ENCODE measurements around the gene TRAK1.

The TRAK1 gene

DNA sequence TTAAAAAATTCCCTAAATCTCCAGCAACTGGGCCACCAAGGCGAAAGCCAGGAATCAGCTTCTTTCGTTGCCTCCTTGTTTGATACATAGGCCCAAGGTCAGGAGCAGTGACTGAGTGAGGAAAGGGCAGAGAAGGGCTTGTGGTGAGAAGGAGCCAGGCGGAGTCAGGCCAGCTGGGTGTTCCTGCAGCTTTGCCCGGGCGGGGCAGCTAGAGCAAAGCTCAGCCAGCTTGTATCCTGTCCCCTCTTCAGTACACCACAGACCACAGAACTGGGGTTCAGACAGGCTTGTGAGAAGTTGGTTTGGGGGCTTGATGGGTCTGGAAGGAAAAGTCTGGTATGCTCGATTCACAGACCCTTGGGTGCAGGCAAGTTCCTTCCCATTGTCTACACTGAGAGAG, 122.3 kb downstream of the TRAK1 start:
- DNase-seq (ENCODE audit: low read depth) = no peak

DNA sequence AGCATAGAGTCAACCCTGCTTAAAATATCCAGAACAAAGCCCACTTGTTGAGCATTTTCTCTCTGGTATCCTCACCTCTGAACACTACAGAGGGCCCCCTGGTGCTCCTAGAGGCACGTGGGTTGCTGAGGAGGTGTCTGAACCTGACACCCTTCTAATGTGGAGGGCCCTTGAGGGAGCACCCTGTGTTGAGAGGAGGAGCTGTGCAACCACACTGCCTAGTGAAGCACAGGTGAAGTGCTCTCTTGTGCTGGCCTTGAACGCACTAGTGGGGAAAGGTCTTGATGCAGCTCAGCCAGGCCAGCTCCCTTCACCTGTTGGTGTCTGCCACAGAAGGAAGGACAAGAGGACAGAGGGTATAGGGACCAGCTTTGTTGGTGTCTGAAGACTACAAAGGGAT, 122.9 kb downstream of the TRAK1 start:
- DNase-seq (ENCODE audit: low read depth) = no peak

DNA sequence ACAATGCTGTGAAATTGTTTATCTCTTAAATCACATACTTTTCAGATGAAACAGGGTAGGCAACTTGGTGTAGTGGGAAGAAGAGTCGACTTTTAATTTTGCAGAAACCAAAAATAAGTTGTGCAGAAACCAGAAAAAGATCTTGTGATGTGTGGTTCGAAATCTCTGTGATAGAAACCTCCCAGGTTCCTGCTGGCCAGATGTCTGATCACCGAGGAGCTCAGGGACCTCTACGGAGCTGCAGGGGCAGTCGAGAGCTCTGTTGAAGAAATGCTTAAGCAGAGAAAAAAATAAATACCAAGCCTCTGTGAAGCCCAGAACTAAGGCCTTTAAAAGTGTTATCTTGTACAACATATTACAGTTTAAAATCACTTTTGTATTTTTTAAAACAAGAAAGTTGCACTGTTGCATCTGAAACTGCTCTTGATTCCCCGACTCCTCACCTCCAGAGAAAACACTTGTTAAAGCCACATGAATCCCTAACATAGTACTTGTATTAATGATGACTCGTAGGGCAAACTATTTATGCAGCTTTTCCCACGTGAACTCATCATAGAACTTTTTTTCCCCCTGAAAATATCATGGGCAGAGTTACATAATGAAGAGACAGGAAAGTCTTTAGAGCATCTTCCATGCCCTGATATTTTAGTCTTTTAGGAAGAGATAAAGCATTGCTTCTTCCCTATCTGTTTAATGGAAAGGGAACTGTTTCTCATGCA, 123.6 kb downstream of the TRAK1 start:
- no peak for DNase-seq (ENCODE audit: low read depth)

DNA sequence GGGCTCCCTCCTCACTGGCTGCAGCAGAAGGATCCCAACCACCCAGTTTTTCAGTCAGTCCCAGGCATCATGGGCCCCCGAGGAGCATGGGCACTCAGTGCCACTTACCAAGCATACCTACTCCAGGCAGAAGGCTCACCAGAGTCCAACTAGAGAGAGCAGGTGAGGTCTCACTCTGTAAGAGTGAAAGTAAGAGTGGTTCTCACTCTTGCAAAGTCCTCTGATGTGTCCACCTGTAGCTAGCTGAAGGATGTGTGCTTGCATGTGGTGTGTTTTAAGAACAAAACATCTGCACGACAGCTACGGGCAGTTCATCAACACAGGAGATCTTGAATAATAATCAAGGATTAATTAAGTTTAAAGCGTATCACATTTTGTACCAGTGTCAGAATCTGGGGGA, 125.1 kb downstream of the TRAK1 start:
- DNase-seq (ENCODE audit: low read depth) = no peak

DNA sequence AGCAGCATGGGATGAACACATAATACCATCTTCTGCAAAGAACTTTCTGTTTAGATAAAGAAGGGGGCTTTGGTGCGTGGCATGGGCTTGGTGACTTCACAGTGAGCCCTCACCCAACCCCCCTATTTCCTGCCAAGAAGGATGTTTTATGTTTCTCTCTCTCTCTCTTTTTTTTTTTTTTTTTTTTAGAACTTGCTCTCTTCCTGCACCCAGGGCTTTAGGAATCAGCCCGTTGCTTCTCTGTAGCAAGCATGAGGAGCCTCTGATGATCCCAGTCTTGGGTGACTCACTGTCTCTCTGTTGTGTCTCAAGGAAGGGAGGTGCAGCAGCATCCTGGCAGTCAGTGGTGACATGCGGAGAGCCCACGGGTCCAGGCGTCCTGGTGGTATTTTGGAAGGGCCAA, 125.8 kb downstream of the TRAK1 start:
- DNase-seq (ENCODE audit: low read depth) = no peak

DNA sequence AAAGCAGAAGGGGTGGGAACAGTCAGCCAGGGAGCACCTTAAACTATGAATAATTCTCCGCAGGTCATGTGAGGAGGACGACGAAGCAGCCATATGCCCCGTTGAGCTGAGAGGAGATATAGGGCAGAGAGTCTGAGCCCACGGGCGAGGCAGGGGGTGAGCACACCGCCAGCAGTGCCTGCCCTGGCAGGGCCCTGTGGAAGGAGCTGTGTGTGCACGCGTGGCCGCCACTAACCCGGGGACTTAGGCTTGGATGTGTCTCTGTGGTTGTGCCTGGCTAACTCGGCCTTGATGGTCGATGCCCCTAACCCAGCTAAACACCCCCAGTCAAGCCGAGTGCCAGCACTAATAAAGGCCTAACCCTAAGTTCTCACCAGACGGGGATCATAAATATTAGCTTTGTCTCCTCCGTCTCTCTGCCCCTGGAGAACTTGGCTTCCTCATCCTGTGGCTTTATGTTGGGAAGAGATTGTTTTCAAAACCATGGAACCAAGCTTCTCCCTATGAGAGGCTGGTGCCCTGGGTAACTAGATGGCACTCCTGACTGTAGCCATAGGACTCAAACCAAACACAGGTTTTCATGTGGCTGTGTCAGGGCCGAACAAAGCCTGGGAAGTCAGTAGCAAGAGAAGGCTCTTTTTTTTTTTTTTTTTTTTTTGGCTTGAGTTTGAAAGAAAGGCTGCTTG, 129.4 kb downstream of the TRAK1 start:
- DNase-seq (ENCODE audit: low read depth) = no peak

DNA sequence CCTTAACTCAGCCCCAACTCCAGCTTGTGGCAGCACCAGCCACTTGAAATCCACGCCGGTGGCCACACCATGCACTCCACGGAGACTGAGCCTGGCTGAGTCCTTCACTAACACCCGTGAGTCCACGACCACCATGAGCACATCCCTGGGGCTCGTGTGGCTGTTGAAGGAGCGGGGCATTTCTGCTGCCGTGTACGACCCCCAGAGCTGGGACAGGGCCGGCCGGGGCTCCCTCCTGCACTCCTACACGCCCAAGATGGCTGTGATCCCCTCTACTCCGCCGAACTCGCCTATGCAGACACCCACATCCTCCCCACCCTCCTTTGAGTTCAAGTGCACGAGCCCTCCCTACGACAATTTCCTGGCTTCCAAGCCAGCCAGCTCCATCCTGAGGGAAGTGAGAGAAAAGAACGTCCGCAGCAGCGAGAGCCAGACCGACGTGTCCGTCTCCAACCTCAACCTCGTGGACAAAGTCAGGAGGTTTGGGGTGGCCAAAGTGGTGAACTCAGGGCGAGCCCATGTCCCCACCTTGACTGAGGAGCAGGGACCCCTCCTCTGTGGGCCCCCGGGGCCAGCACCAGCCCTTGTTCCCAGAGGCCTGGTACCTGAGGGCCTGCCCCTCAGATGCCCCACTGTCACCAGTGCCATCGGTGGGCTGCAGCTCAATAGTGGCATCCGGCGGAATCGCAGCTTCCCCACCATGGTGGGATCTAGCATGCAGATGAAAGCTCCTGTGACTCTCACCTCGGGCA, 132.0 kb downstream of the TRAK1 start:
- no peak for DNase-seq (ENCODE audit: low read depth)

DNA sequence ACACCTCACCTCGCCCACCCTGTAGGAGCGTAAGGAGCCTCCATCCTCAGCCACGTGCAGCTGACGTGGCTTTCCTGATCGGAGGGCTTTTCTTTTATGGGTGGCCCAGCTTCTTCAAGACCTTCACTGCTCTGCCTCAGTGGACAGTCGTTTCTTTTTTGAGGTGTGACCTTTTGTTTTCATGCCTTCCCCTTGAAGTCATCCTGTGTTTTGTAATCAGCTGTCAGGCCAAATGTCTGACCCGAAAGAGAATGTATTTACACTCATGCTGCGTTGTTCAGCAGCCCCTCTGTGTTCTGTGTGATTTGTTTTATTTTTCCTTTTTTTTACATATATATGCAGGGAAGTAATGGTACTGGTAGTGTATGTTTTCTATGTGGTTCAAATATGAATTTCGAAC, 133.0 kb downstream of the TRAK1 start:
- DNase-seq (ENCODE audit: low read depth) = no peak

DNA sequence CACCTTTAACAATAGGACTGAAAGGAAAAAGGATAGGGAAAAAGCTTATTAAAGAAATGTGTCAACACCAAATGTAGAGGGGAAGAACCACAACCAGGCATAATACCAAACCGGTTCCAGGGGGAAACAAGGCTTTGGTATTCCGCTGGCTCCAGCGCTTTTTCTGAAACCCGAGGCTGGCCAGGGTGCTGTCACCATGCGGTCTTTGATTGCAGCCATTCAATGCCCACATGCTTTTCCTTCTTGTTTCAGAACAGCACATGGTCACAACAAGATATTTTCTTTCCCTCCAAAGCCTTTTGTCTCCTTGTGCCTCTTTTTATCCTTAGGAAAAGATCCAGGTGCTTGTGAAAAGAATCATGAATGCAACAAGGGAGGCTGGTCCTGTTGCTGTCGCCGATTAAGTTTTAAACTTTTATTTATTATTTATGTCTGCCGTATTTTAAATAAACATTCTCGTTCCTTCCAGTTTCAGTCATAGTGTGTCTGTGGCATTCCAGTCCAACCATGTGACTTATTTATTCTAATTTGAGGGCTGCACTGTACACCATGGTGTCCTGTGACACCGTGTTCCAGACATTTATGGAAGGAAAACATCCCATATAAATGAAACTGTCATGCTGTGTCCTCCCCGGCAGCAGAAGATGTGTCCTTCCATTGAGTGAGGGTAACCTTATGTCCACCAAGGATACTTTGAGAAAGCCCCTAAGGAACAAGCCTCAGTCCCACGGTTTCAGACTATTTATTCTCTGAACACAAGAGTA, 133.7 kb downstream of the TRAK1 start:
- no peak for DNase-seq (ENCODE audit: low read depth)

DNA sequence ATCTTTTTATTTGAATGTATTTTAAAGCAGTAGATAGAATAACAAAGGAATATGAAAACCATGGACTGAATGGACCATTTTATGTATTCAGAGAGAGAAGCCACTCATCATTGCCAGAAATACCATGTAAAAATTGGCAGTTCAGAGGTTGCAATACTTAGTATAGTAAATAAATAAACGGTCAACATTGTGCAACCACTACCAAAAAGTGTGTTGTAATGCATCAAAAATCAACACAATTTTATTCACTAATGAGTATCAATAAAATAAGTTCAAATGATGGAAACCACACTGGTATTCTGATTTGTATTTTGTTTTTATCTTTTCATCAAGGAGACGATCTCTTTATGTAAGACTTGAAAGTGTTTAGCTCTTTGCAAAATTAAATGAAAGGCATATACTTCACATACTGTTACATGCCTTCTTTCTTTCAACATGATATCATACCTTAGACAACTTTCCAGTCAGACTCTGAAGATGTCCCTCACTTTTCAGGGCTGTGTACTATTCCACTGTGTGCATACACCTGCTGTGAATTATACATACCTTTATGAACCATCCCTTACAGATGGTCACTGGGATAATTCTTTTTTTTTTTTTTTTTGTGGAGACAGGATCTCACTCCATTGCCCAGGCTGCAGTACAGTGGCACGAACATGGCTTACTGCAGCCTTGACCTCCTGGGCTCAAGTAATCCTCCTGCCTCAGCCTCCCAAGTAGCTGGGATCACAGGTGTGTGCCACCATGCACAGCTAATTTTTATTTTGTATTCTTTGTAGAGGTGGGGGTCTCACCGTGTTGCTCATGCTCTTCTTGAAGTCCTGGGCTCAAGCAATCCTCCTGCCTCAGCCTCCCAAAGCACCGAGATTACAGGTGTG, 134.6 kb downstream of the TRAK1 start:
- DNase-seq (ENCODE audit: low read depth) = no peak

DNA sequence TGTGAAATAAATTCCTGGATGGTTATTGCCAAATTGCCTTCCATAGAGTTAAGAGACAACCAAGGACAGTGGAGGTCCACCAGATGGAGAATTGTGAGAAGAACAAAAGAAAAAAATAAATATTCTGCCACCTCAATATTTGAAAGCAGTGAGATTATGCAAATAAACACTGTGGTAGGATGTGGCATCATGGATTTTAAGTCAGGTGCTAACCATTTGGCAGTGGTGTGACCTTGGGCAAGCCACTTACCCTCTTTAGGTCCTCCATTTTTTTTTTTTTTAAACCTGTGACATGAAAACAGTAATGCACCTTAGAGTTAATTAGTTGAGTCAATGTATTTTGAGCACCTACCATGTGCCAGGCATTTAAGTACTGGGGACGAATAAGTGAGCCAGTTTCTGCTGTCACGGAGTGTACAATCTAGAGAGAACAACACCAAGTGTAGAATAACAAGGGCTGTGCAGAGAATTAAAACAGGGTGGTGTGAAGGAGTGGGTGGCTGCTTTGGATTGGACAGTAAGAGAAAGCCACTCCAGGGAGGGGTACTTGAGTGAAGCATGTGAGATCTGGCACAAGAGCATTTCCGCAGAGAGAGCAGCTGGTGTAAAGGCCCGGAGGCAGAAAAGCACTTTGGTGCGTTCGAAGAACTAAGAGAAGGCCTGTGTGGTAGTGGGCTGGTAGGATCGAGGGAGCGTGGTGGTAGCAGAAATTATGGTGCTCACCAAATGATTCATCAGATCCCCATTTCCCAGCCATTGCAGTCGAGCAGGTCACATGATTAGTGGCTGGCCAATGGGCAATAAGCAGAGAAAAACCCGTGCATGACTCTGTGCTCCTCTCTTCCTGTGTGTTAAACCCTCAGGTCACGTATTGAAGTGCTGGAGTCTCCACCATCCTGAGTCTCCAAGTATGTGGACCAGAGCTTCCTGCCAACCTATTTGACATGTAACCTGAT, 135.6 kb downstream of the TRAK1 start:
- DNase-seq (ENCODE audit: low read depth) = no peak

DNA sequence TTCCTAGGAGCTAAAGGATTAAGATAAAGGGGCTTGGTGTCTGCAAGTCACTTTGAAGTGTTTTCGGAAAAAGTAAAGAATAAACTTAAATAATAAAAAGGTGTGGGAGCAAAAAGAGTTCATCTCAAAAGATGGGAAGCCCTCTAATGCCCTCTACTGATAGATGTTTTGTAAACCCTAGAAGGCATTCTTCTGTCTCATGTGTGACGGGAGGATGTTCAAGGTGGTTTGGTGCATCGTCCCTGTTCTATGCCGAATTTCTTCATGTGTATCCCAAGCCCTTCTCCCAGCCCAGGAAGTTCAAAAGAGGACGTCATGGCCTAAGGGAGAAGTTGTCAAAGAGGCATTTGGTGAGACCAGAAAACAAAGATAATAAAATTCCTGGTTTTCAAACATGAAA, 137.6 kb downstream of the TRAK1 start:
- DNase-seq (ENCODE audit: low read depth) = no peak

DNA sequence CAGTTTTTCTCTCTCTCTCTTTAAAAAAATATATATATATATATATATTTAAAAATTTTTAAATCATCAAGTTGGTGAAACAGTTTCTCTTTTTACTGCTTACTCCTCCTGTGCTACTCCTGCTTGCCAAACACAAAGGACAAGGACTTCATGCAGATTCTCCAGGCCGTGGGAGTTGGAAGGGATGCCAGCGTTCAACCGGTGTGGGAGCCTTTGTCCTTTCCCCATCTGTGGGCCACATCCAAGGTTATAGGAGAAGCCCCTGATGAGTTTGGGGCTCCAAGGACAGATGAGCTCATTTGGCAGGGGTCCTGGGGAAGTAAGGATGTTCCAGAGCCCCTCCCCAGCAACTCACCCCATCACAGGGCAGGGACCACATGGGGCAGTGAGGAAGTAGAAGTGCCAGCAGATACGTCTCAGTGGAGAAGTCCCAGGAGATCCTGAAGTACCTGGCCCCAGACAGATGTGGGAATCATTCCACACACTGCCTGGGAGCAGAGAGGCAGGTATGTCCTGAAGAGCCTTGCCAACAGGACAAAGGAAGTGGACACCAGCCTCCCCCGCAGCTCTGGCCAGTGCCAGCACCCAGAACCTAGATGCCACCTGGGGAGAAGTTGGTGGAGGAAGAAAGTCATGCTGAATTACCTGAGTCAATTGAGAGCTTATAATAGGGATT, 138.2 kb downstream of the TRAK1 start:
- no peak for DNase-seq (ENCODE audit: low read depth)

DNA sequence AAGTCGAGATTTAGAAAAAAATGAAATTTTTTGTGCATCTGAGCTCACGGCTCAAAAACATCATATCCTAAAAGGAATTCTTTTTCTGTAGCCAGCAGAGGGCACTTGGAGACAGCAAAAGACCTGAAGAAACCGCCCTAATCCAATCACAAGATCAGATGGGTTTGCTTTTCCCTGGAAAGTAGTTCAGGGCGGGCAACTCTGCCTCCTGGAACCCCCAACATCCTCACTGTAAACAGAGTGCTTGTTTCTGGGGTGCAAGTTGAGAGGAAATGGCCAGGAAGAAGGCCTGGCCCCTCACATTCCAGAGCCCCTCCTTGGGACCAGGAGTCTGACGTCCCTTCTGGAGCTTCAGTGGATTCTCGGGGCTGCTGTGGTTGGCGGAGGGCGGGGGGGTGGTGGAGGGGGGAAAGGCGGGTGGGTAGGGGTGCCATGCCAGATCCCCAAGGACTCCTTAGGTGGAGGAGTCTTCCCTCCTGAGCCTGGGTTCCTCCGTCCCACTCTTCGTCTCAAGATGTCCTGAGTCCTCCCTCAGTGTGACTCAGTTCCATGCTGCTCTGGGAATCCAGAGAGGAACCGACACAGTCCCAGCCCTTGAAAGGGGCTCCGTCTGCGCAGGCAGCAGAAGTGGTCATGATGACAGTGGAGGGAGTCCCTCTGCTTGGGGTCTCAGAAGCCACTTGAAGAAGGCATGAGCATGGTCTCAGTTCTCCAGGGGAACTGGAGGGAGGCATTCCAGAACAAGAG, 139.0 kb downstream of the TRAK1 start:
- DNase-seq (ENCODE audit: low read depth) = no peak

DNA sequence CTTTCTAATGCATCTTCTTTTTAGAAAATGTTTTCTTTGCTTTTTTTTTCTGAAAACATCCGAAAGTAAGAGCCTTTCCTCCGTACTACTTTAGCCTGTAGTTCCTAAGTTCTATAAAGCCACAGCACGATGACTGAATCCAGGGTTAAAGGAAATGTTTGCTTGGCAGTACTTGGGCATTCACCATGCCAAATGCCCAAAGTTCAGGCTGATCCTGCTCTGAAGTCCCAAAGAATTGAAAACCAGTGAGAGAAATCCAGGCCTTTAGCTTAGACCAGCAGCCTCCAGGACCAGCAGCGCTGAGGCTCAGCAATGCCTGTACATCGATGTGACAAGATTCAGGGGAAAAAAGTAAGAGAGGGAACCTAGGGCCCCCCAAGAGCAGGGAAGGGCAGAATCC, 139.7 kb downstream of the TRAK1 start:
- DNase-seq (ENCODE audit: low read depth) = no peak

DNA sequence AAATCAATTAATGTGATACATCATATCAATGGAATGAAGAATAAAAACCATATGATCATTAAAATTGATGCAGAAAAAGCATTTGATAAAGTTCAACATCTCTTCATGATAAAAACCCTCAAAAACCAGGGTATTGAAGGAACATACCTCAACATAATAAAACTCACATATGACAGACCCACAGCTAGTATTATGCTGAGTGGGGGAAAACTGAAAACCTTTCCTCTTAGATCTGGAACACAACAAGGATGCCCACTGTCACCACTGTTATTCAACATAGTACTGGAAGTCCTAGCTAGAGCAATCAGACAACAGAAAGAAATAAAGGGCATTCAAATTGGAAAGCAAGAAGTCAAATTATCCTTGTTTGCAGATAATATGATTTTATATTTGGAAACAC, 144.4 kb downstream of the TRAK1 start:
- DNase-seq (ENCODE audit: low read depth) = no peak

DNA sequence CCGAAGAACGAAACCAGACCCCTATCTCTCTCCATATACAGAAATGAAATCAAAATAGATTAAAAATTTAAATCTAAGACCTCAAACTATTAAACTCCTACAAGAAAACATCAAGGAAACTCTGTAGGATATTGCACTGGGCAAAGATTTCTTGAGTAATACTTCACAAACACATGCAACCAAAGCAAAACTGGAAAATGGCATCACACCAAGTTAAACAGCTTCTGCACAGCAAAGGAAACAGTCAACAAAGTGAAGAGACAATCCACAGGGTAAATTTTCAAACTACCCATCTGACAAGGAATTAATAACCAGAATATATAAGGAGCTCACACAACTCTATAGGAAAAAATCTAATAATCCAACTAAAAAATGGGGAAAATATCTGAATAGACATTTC, 145.5 kb downstream of the TRAK1 start:
- no peak for DNase-seq (ENCODE audit: low read depth)

DNA sequence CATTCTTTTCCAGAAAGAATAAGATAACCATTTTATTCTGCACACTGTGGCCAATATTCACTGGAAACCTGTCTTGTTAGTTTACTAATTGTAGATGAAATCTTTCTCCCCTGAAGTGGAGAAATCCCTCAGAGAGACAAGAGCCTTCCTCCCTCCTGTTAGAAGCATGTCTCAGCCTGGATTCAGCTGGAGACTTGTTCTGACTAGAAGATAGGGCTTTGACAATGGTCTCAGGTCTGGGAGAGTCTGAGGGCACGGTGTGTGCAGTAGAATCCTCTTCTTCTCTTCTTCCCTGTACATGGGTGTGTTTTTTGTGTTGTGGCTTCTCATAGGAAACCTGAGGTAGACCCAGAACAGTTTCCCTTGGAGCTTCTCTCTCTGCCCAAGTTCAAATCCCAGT, 154.9 kb downstream of the TRAK1 start:
- no peak for DNase-seq (ENCODE audit: low read depth)

DNA sequence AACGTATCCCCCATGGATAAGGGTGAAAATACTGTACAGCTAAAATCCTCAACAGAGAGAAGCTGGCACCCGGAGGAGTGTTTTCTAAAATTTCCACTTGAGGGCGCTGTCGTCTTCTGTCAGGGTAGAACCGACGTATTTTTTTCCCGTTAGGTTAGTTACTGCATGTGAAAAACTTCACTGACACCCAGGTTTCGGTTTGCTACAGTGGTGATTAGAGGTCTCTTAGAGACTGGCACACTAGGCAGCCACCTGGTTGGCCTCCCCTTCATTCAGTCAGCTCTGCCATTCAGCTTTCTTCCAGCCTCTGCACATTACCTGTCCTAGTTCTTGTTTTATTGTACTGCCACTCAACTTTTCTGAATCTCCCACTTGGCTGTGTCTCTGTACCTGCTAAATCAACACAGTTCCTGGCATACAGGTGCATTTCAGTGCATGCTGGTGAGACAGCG, 156.4 kb downstream of the TRAK1 start:
- peak; percentile 12 for DNase-seq (ENCODE audit: low read depth)

All from activated T-helper 9 cell treated with anti-CD3 and anti-CD28 coated beads, Interleukin-2, amount 50 U/mL, for 16 hours (primary cell).